PC-3 (cell line): ENCODE measurements around the gene TNFAIP8L3.

Source experiments
- CTCF ChIP-seq: fragments of 300-600 bp; sonication (generic); conservative IDR thresholded peaks from 2 replicates; pipeline ENCODE4 v1.5.1; 2017; ENCODE audit warnings: antibody characterized with exemption, low read depth, mild to moderate bottlenecking, low read length
- EZH2 ChIP-seq: fragments of 300-600 bp; sonication (generic); IDR thresholded peaks from one replicate; pipeline ENCODE4 v1.6.1; 2017; ENCODE audit warnings: antibody characterized with exemption, mild to moderate bottlenecking, low read length; ENCODE audit not compliant: unreplicated experiment
- EZH2phosphoT487 ChIP-seq: fragments of 300-600 bp; sonication (generic); IDR thresholded peaks from 2 replicates; pipeline ENCODE4 v1.6.1; 2018; ENCODE audit warnings: mild to moderate bottlenecking, antibody characterized with exemption, low read length, borderline replicate concordance

GRCh38 chr15:51092480-51093040, 2.1 kb downstream of the TNFAIP8L3 start:
- TF ChIP-seq CTCF (no peak), EZH2phosphoT487 (no peak), EZH2 (no peak)
